ENCODE data around the gene GSTK1.

GRCh38 chr7:143234533-143234875 is 28.7 kb upstream of the GSTK1 start:
- no peak for TF ChIP-seq CTCF (IDR thresholded peaks at IDR 0.05)
- TF ChIP-seq POLR2A (IDR thresholded peaks at IDR 0.05) = no peak

Measured in uterus (tissue), 2 donors.